ENCODE data around the gene HDHD5. TPM values are rescaled to one million over a fixed set of nuclear protein-coding genes. Genes with fewer than 3 reads are reported as not detected.

The HDHD5 gene
- total and polyA plus RNA-seq, 10 of the 15 experiments (the other 5 are each of a cell fraction or from before 2014, with no cell fraction given), result 1.7 to 68.0 (median 49.9) TPM

- no peak overlapping the region for H3K9ac ChIP-seq (ENCODE audit: control insufficient read depth, insufficient read depth, low read length)
- intact Hi-C loops (cut with micrococcal nuclease; ENCODE audit: unreplicated experiment), result no loop called here
- H3K4me1 ChIP-seq (ENCODE audit: control insufficient read depth, insufficient read depth, low read length), result peaks cover 18% of the 10 kb centered on the region
Measured at GRCh38 chr22:17115945-17116565, 43.0 kb downstream of the HDHD5 start.

More at GRCh38 chr22:17115945-17116565, 43.0 kb downstream of the HDHD5 start:
- CTCF ChIA-PET, result interaction anchor here (0.7 kb wide), 1 partner anchor 386 kb away, joined by 3 read pairs; no protein-coding TSS in a partner anchor
- no TSS peak for BruUV-seq (replicated peaks)
- ATAC-seq (no peak), FAIRE-seq (no peak), DNase-seq (ENCODE audit: low read depth, low spot score) (no peak)
- Histone ChIP-seq H3K4me3 (no peak overlapping the region), H4K20me1 (ENCODE audit: control insufficient read depth, insufficient read depth) (peaks cover 4% of the 10 kb centered on the region; the same call in 1 of the 2 replicates), H3K4me2 (ENCODE audit: control insufficient read depth, insufficient read depth) (no peak overlapping the region), H3K79me2 (ENCODE audit: control insufficient read depth, insufficient read depth, low read length) (no peaks in the 10 kb centered on the region), H3K36me3 (ENCODE audit: control insufficient read depth in 2 of 2, insufficient read depth in 2 of 2, low read length in 1 of 2) (no peaks in the 10 kb centered on the region), H3K27ac (ENCODE audit: control insufficient read depth, insufficient read depth) (no peak overlapping the region), H3K27me3 (replicated peaks in 1 of 2; ENCODE audit: control insufficient read depth in 2 of 2, insufficient read depth in 2 of 2, low read length in 1 of 2) (no peaks in the 10 kb centered on the region), H2AFZ (ENCODE audit: control insufficient read depth, low read depth, low read length) (no peak overlapping the region), H3K9me3 (replicated peaks; ENCODE audit: control insufficient read depth, insufficient read depth, low read length) (no peaks in the 10 kb centered on the region)
- 34% methylated on average over 5 of the region's 5 CpGs for WGBS (ENCODE audit: insufficient coverage, insufficient replicate concordance, low lambda C conversion rate, missing lambda C conversion rate)
- TF ChIP-seq USF1 (IDR thresholded peaks at IDR 0.05; ENCODE audit: borderline replicate concordance, extremely low read length, insufficient read depth, low read depth, low read length) (no peak), PML (IDR thresholded peaks at IDR 0.05; ENCODE audit: low read length) (no peak), POU2F2 (IDR thresholded peaks at IDR 0.05; ENCODE audit: borderline replicate concordance, low read depth, low read length) (no peak), BCL3 (IDR thresholded peaks at IDR 0.05; ENCODE audit: borderline replicate concordance, insufficient read depth, low read depth, low read length, poor library complexity, severe bottlenecking) (no peak), BHLHE40 (IDR thresholded peaks at IDR 0.05; ENCODE audit: borderline replicate concordance in 1 of 2, low read depth in 2 of 2, low read length in 1 of 2) (no peak), RAD21 (IDR thresholded peaks at IDR 0.05; ENCODE audit: insufficient read depth, low read depth, low read length) (no peak), YBX1 (IDR thresholded peaks at IDR 0.05) (no peak), ZNF622 (IDR thresholded peaks at IDR 0.05) (no peak), TAF1 (IDR thresholded peaks at IDR 0.05; ENCODE audit: borderline replicate concordance, low read depth, low read length) (no peak), EGR1 (IDR thresholded peaks at IDR 0.05; ENCODE audit: borderline replicate concordance in 1 of 2, low read depth in 2 of 2, low read length in 2 of 2) (no peak), CBFB (IDR thresholded peaks at IDR 0.05; ENCODE audit: low read depth) (no peak), GABPA (IDR thresholded peaks at IDR 0.05; ENCODE audit: low read depth) (no peak), SMAD5 (IDR thresholded peaks at IDR 0.05; ENCODE audit: low read depth) (no peak), SREBF1 (IDR thresholded peaks at IDR 0.05; ENCODE audit: low read length) (no peak), JUND (IDR thresholded peaks at IDR 0.05; ENCODE audit: low read depth, low read length) (no peak), NRF1 (conservative IDR thresholded peaks at IDR 0.05; ENCODE audit: low read depth, low read length) (no peak)
- TF ChIP-seq, protein P1, sequence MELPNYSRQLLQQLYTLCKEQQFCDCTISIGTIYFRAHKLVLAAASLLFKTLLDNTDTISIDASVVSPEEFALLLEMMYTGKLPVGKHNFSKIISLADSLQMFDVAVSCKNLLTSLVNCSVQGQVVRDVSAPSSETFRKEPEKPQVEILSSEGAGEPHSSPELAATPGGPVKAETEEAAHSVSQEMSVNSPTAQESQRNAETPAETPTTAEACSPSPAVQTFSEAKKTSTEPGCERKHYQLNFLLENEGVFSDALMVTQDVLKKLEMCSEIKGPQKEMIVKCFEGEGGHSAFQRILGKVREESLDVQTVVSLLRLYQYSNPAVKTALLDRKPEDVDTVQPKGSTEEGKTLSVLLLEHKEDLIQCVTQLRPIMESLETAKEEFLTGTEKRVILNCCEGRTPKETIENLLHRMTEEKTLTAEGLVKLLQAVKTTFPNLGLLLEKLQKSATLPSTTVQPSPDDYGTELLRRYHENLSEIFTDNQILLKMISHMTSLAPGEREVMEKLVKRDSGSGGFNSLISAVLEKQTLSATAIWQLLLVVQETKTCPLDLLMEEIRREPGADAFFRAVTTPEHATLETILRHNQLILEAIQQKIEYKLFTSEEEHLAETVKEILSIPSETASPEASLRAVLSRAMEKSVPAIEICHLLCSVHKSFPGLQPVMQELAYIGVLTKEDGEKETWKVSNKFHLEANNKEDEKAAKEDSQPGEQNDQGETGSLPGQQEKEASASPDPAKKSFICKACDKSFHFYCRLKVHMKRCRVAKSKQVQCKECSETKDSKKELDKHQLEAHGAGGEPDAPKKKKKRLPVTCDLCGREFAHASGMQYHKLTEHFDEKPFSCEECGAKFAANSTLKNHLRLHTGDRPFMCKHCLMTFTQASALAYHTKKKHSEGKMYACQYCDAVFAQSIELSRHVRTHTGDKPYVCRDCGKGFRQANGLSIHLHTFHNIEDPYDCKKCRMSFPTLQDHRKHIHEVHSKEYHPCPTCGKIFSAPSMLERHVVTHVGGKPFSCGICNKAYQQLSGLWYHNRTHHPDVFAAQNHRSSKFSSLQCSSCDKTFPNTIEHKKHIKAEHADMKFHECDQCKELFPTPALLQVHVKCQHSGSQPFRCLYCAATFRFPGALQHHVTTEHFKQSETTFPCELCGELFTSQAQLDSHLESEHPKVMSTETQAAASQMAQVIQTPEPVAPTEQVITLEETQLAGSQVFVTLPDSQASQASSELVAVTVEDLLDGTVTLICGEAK (IDR thresholded peaks at IDR 0.05; ENCODE audit: borderline replicate concordance), result no peak
- SMC1A ChIA-PET (ENCODE audit: uncharacterized antibody, unreplicated experiment), result no interaction called here
- RAD21 ChIA-PET (ENCODE audit: unreplicated experiment), result no interaction called here
- in situ Hi-C loops (cut with MboI), result no loop called here
- POLR2A ChIA-PET, result no interaction called here
